Measurements from ENCODE around the gene THTPA.
A peak's percentile ranks its signal among the peaks of the same experiment; 100 is the strongest.

Gene THTPA

GRCh38 chr14:23555882-23556699 lies at the start of gene THTPA:
THTPA (plus strand) TSS chr14:23556271; CDS start chr14:23556758, 487 bp downstream.
- peak; percentile 93 for DNase-seq

GRCh38 chr14:23512156-23512555 lies 43.9 kb upstream of the THTPA start:
- peak; percentile 4 for DNase-seq

GRCh38 chr14:23513005-23513817 lies 42.9 kb upstream of the THTPA start:
- DNase-seq, result no peak

- no peak for DNase-seq
These were observed 42.0 kb upstream of the THTPA start for GRCh38 chr14:23513818-23514643.

- DNase-seq, result no peak
These were observed 41.5 kb upstream of the THTPA start for GRCh38 chr14:23514644-23514957.

- no peak for DNase-seq
These were observed 38.3 kb upstream of the THTPA start for GRCh38 chr14:23517650-23518326.

GRCh38 chr14:23518709-23519108 lies 37.4 kb upstream of the THTPA start:
- DNase-seq, result no peak

- no peak for DNase-seq
These were observed 35.1 kb upstream of the THTPA start for GRCh38 chr14:23520899-23521533.

GRCh38 chr14:23521785-23522640 lies 34.1 kb upstream of the THTPA start:
- DNase-seq, result no peak

- DNase-seq, result no peak
These were observed 33.4 kb upstream of the THTPA start for GRCh38 chr14:23522643-23523198.

GRCh38 chr14:23523229-23524016 lies 32.6 kb upstream of the THTPA start:
- no peak for DNase-seq

GRCh38 chr14:23524954-23525353 lies 31.1 kb upstream of the THTPA start:
- DNase-seq, result no peak

- DNase-seq, result no peak
These were observed 30.5 kb upstream of the THTPA start for GRCh38 chr14:23525611-23526010.

GRCh38 chr14:23528555-23528954 lies 27.5 kb upstream of the THTPA start:
- DNase-seq, result no peak

GRCh38 chr14:23529016-23529415 lies 27.1 kb upstream of the THTPA start:
- no peak for DNase-seq

GRCh38 chr14:23530375-23531055 lies 25.6 kb upstream of the THTPA start:
- DNase-seq, result no peak

GRCh38 chr14:23531391-23531790 lies 24.7 kb upstream of the THTPA start:
- DNase-seq, result no peak

- DNase-seq, result no peak
These were observed 23.4 kb upstream of the THTPA start for GRCh38 chr14:23532658-23533057.

GRCh38 chr14:23533652-23534435 lies 22.2 kb upstream of the THTPA start:
- no peak for DNase-seq
